ENCODE data around the gene PRR19.

DNA sequence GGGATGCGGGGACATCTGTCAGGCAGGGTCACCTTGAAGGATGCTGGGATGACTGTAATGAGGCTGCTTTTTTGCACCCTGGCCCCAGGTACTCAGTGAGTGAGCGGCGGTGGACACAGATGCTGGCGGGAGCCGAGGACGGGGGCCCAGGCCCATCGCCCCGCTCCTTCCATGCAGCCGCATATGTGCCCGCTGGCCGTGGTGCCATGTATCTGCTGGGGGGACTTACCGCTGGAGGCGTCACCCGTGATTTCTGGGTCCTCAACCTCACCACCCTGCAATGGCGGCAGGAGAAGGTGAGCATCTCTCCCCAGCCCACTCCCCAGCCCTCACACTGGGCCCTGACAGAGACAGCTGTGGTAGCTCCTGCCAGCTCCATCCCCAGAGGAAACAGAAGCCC lies 54.8 kb downstream of the PRR19 start:
- TF ChIP-seq, protein P1, sequence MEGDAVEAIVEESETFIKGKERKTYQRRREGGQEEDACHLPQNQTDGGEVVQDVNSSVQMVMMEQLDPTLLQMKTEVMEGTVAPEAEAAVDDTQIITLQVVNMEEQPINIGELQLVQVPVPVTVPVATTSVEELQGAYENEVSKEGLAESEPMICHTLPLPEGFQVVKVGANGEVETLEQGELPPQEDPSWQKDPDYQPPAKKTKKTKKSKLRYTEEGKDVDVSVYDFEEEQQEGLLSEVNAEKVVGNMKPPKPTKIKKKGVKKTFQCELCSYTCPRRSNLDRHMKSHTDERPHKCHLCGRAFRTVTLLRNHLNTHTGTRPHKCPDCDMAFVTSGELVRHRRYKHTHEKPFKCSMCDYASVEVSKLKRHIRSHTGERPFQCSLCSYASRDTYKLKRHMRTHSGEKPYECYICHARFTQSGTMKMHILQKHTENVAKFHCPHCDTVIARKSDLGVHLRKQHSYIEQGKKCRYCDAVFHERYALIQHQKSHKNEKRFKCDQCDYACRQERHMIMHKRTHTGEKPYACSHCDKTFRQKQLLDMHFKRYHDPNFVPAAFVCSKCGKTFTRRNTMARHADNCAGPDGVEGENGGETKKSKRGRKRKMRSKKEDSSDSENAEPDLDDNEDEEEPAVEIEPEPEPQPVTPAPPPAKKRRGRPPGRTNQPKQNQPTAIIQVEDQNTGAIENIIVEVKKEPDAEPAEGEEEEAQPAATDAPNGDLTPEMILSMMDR (IDR thresholded peaks at IDR 0.05 in 2 of 3, conservative IDR thresholded peaks at IDR 0.05 in 1 of 3; ENCODE audit: borderline replicate concordance in 1 of 3, insufficient read depth in 1 of 3, low read depth in 2 of 3, low read length in 2 of 3), result no peak
- TF ChIP-seq SP1 (IDR thresholded peaks at IDR 0.05; ENCODE audit: low read depth), result no peak
- TF ChIP-seq, protein P2, sequence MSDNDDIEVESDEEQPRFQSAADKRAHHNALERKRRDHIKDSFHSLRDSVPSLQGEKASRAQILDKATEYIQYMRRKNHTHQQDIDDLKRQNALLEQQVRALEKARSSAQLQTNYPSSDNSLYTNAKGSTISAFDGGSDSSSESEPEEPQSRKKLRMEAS (IDR thresholded peaks at IDR 0.05), result no peak
- TF ChIP-seq POLR2A (IDR thresholded peaks at IDR 0.05; ENCODE audit: borderline replicate concordance, extremely low read depth, insufficient read depth, insufficient read length), result no peak
- TF ChIP-seq, protein P3, sequence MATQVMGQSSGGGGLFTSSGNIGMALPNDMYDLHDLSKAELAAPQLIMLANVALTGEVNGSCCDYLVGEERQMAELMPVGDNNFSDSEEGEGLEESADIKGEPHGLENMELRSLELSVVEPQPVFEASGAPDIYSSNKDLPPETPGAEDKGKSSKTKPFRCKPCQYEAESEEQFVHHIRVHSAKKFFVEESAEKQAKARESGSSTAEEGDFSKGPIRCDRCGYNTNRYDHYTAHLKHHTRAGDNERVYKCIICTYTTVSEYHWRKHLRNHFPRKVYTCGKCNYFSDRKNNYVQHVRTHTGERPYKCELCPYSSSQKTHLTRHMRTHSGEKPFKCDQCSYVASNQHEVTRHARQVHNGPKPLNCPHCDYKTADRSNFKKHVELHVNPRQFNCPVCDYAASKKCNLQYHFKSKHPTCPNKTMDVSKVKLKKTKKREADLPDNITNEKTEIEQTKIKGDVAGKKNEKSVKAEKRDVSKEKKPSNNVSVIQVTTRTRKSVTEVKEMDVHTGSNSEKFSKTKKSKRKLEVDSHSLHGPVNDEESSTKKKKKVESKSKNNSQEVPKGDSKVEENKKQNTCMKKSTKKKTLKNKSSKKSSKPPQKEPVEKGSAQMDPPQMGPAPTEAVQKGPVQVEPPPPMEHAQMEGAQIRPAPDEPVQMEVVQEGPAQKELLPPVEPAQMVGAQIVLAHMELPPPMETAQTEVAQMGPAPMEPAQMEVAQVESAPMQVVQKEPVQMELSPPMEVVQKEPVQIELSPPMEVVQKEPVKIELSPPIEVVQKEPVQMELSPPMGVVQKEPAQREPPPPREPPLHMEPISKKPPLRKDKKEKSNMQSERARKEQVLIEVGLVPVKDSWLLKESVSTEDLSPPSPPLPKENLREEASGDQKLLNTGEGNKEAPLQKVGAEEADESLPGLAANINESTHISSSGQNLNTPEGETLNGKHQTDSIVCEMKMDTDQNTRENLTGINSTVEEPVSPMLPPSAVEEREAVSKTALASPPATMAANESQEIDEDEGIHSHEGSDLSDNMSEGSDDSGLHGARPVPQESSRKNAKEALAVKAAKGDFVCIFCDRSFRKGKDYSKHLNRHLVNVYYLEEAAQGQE (IDR thresholded peaks at IDR 0.05; ENCODE audit: low read depth), result no peak
- TF ChIP-seq, protein P4, sequence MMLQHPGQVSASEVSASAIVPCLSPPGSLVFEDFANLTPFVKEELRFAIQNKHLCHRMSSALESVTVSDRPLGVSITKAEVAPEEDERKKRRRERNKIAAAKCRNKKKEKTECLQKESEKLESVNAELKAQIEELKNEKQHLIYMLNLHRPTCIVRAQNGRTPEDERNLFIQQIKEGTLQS (IDR thresholded peaks at IDR 0.05), result no peak
- no peak for TF ChIP-seq EZH2 (IDR thresholded peaks at IDR 0.05)

All from HCT116 (cell line).